Urothelium cell line (cell line): ENCODE results near the gene KIF1A.
A peak's percentile ranks its signal among the peaks of the same experiment; 100 is the strongest.
"Not testable (repeated sequence)": the region's sequence is repeated elsewhere in the genome, so short reads cannot be mapped to it uniquely, and the experiment has no call there.

Source experiments
- DNase-seq: peaks from one replicate; pipeline ENCODE4 v3.0.0; 2011; ENCODE audit warnings: low spot score, mixed read lengths
- FAIRE-seq: peaks from 2 replicates; lab custom pipeline; 2011; peaks lifted over from hg19 to GRCh38; lab: Jason Lieb, UNC

The KIF1A gene

GRCh38 chr2:240711296-240711695, 108.7 kb downstream of the KIF1A start:
- FAIRE-seq (no peak), DNase-seq (no peak)

- FAIRE-seq (peak; percentile 46), DNase-seq (no peak)
Observed at GRCh38 chr2:240708457-240708856, 111.6 kb downstream of the KIF1A start.

- no peak for FAIRE-seq
- no peak for DNase-seq
Observed at GRCh38 chr2:240707821-240708220, 112.2 kb downstream of the KIF1A start.

GRCh38 chr2:240707043-240707756, 112.8 kb downstream of the KIF1A start:
- no peak for FAIRE-seq
- no peak for DNase-seq

GRCh38 chr2:240705204-240705791, 114.7 kb downstream of the KIF1A start:
- no peak for DNase-seq
- FAIRE-seq, result no peak

GRCh38 chr2:240704651-240705050, 115.4 kb downstream of the KIF1A start:
- no peak for DNase-seq
- no peak for FAIRE-seq

- DNase-seq (no peak), FAIRE-seq (no peak)
Observed at GRCh38 chr2:240703417-240704341, 116.3 kb downstream of the KIF1A start.

GRCh38 chr2:240702640-240703011, 117.4 kb downstream of the KIF1A start:
- DNase-seq, result no peak
- FAIRE-seq, result no peak

- no peak for DNase-seq
- no peak for FAIRE-seq
Observed at GRCh38 chr2:240701736-240702639, 118.0 kb downstream of the KIF1A start.

- FAIRE-seq, result no peak
- DNase-seq, result no peak
Observed at GRCh38 chr2:240701091-240701735, 118.8 kb downstream of the KIF1A start.

GRCh38 chr2:240700616-240701015, 119.4 kb downstream of the KIF1A start:
- not testable (repeated sequence) for DNase-seq, FAIRE-seq

GRCh38 chr2:240699835-240700234, 120.2 kb downstream of the KIF1A start:
- not testable (repeated sequence) for DNase-seq, FAIRE-seq

GRCh38 chr2:240698852-240699561, 121.0 kb downstream of the KIF1A start:
- peak; percentile 96 for FAIRE-seq
- DNase-seq, result not testable (repeated sequence)

GRCh38 chr2:240696469-240696868, 123.5 kb downstream of the KIF1A start:
- DNase-seq, result not testable (repeated sequence)
- peak; percentile 93 for FAIRE-seq

GRCh38 chr2:240695593-240695992, 124.4 kb downstream of the KIF1A start:
- not testable (repeated sequence) for DNase-seq
- peak; percentile 86 for FAIRE-seq

- not testable (repeated sequence) for FAIRE-seq, DNase-seq
Observed at GRCh38 chr2:240694304-240694703, 125.7 kb downstream of the KIF1A start.

GRCh38 chr2:240692583-240693561, 127.1 kb downstream of the KIF1A start:
- FAIRE-seq, result peak; percentile 85

More at GRCh38 chr2:240692583-240693561, 127.1 kb downstream of the KIF1A start:
- not testable (repeated sequence) for DNase-seq
